HEK293 (cell line): ENCODE results near the gene IL1RN.

Experiments
- MEIS1 ChIP-seq: sonication (generic); formaldehyde crosslinking; IDR thresholded peaks from 2 replicates; pipeline ENCODE4 v1.8.1; 2022; ENCODE audit warnings: missing genetic modification reagents, mild to moderate bottlenecking, borderline replicate concordance
- ZNF138 ChIP-seq: fragments of 450-650 bp; formaldehyde crosslinking; IDR thresholded peaks from 2 replicates; pipeline ENCODE4 v1.5.1; 2016; ENCODE audit warnings: missing biosample characterization, missing genetic modification characterization, borderline replicate concordance

The IL1RN gene

DNA sequence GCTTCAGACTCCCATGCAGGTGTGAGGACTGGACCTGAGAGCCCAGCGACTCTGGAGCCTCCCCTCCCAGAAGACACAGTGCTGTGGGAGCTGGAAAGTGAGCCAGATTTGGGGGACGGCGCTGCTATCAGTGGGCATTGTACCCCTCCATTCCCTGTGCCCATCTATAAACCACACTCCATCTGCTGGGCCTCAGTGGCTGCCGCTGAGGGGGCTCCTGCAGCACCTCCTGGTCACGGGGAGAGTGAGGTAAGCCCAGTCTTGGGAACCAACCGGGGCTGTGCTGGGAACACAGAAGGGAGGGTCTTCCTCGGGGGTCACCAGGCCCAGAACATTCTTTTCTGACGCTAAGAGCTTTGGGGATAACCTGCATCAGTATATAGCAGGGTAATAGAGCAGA, 55.9 kb downstream of the IL1RN start (continued):
- TF ChIP-seq MEIS1 (no peak), ZNF138 (tag by site-specific recombination) (no peak)
